Measurements from ENCODE around the gene CCDC50. TPM values are rescaled to one million over a fixed set of nuclear protein-coding genes. Genes with fewer than 3 reads are reported as not detected.

The CCDC50 gene
- total RNA-seq, 6 donors from 2014 or later: 54.7 to 99.8 (median 72.5) TPM

DNA sequence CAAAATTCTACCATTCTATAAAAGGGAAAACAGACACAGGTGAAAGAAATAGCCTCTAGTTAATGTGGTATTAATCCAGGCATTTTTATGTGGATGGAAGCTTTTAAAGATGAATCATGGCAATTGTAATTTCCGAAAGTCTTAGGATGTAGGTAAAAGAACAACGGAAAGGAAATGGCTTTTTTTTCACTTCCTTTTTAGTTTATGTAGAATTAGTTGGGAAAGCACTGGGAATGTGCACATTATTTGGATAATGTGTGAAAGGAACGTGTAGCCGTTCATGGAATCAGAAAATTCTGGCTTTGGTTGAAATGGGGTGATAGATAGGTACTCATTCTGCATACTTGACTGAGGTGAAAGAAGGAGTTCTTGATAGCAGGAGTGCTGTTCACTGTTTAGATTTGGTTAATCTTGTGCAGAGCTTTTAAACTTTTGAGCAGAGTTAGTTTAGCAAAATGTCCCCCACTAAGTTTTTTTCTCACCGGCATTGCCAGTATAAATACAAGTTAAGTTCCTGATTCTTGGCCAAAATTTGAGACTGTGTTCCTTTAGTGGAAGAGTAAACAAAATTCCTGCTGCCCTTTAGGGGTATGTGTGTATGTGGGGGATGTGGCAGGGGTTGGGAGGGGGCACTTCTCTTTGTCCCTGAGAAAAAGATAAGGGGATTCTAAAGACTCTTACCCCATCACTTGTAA is 21.3 kb downstream of the CCDC50 start:
- no peak overlapping the region for H3K4me3 ChIP-seq
- no peaks in the 10 kb centered on the region for H3K27me3 ChIP-seq
- TF ChIP-seq EP300 (IDR thresholded peaks at IDR 0.05) (no peak), POLR2A (IDR thresholded peaks at IDR 0.05) (no peak), CTCF (IDR thresholded peaks at IDR 0.05) (no peak)
- no peaks in the 10 kb centered on the region for H3K36me3 ChIP-seq
- ATAC-seq (ENCODE audit: low FRiP score in 2 of 2): no peak
- no peaks in the 10 kb centered on the region for H3K9me3 ChIP-seq
- H3K4me1 ChIP-seq: peaks cover 37 to 47% (median 40%) of the 10 kb centered on the region in 4 donors
- no peak for DNase-seq
- 34 to 44% methylated on average over 5 of the region's 5 CpGs for WGBS, 2 donors
- peak overlapping the region in 3 of 4 donors; percentile 26 to 44 (median 29) for H3K27ac ChIP-seq

GRCh38 chr3:191352014-191352413 is 22.8 kb downstream of the CCDC50 start:
- ATAC-seq (ENCODE audit: low FRiP score in 2 of 2): no peak
- TF ChIP-seq POLR2AphosphoS5 (IDR thresholded peaks at IDR 0.05): no peak
- no peak for TF ChIP-seq EP300 (IDR thresholded peaks at IDR 0.05)
- no peak for TF ChIP-seq CTCF (IDR thresholded peaks at IDR 0.05)
- no peak overlapping the region for H3K27ac ChIP-seq
- DNase-seq: no peak
- H3K4me3 ChIP-seq: no peak overlapping the region
- peaks cover 38 to 56% (median 51%) of the 10 kb centered on the region in 4 donors for H3K4me1 ChIP-seq
- H3K9me3 ChIP-seq: no peaks in the 10 kb centered on the region
- H3K27me3 ChIP-seq: no peaks in the 10 kb centered on the region
- 84 to 86% methylated on average over 1 of the region's 1 CpG for WGBS, 2 donors
- no peaks in the 10 kb centered on the region for H3K36me3 ChIP-seq

- TF ChIP-seq CTCF (IDR thresholded peaks at IDR 0.05) (no peak), POLR2AphosphoS5 (IDR thresholded peaks at IDR 0.05) (no peak), EP300 (IDR thresholded peaks at IDR 0.05) (no peak), POLR2A (IDR thresholded peaks at IDR 0.05) (no peak)
- Histone ChIP-seq H3K9me3 (no peaks in the 10 kb centered on the region), H3K27ac (no peak overlapping the region), H3K27me3 (no peaks in the 10 kb centered on the region), H3K4me3 (no peak overlapping the region), H3K4me1 (peaks cover 36 to 58% (median 49%) of the 10 kb centered on the region in 4 donors), H3K36me3 (peaks cover 0 to 5% (median 0%) of the 10 kb centered on the region in 4 donors)
- 84 to 85% methylated on average over 7 of the region's 7 CpGs for WGBS, 2 donors
- DNase-seq (no peak), ATAC-seq (ENCODE audit: low FRiP score in 2 of 2) (no peak)
Observed at GRCh38 chr3:191353022-191353777, 24.0 kb downstream of the CCDC50 start.

DNA sequence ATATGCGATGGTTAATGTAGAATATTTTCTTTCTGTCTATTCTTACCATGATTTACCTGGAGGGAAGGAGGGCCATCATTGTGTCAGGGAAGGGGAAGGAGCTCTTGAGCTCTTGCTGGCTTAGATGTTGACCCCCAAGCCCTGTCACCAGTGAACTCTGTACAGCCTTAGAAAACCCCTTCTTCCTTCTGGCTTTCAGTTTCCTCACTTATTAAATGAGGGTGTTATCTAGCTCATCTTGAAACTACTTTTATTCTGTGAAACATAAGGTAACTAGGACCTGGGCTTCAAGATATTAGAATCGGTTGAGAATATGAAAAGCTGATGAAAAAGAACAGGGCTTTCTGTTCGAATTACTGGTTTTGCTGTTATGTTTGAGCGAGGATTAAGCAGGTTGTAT is 26.2 kb downstream of the CCDC50 start:
- no peak for ATAC-seq (ENCODE audit: low FRiP score in 2 of 2)
- Histone ChIP-seq H3K9me3 (no peaks in the 10 kb centered on the region), H3K27me3 (no peaks in the 10 kb centered on the region), H3K36me3 (peaks cover 0 to 24% (median 0%) of the 10 kb centered on the region in 4 donors), H3K4me1 (peaks cover 25 to 62% (median 36%) of the 10 kb centered on the region in 4 donors), H3K27ac (no peak overlapping the region), H3K4me3 (no peak overlapping the region)
- TF ChIP-seq EP300 (IDR thresholded peaks at IDR 0.05) (no peak), POLR2A (IDR thresholded peaks at IDR 0.05) (no peak)
- no peak for DNase-seq
- 80 to 81% methylated on average over 4 of the region's 4 CpGs for WGBS, 2 donors

GRCh38 chr3:191356631-191357439 is 27.6 kb downstream of the CCDC50 start:
- peaks cover 0 to 38% (median 2%) of the 10 kb centered on the region in 4 donors for H3K36me3 ChIP-seq
- TF ChIP-seq CTCF (IDR thresholded peaks at IDR 0.05): no peak
- TF ChIP-seq EP300 (IDR thresholded peaks at IDR 0.05): peak in 1 of 4 donors; percentile 21
- WGBS, 2 donors: 63 to 65% methylated on average over 5 of the region's 5 CpGs
- H3K4me3 ChIP-seq: no peak overlapping the region
- DNase-seq (peak in 1 of 2 donors; percentile 60), ATAC-seq (ENCODE audit: low FRiP score in 2 of 2) (peak; percentile 66 to 87)
- H3K4me1 ChIP-seq: peaks cover 14 to 57% (median 25%) of the 10 kb centered on the region in 4 donors
- H3K9me3 ChIP-seq: no peaks in the 10 kb centered on the region
- no peaks in the 10 kb centered on the region for H3K27me3 ChIP-seq
- peak overlapping the region; percentile 8 to 62 (median 12) for H3K27ac ChIP-seq

Measured in upper lobe of left lung (tissue), 6 donors.